Stimulated activated CD4-positive, alpha-beta T cell treated with anti-CD3 and anti-CD28 coated beads, Interleukin-4, amount 100 ng/mL, for 1 hour (primary cell): ENCODE measurements around the gene SLC9A7.

Experiments
- DNase-seq: peaks from one replicate; pipeline ENCODE4 v3.0.0-alpha.2; 2020

The SLC9A7 gene

GRCh38 chrX:46597771-46598170 is 161.1 kb downstream of the SLC9A7 start:
- no peak for DNase-seq

GRCh38 chrX:46597208-46597607 is 161.7 kb downstream of the SLC9A7 start:
- DNase-seq: no peak

- DNase-seq: no peak
Measured at GRCh38 chrX:46595084-46595483, 163.8 kb downstream of the SLC9A7 start.

DNA sequence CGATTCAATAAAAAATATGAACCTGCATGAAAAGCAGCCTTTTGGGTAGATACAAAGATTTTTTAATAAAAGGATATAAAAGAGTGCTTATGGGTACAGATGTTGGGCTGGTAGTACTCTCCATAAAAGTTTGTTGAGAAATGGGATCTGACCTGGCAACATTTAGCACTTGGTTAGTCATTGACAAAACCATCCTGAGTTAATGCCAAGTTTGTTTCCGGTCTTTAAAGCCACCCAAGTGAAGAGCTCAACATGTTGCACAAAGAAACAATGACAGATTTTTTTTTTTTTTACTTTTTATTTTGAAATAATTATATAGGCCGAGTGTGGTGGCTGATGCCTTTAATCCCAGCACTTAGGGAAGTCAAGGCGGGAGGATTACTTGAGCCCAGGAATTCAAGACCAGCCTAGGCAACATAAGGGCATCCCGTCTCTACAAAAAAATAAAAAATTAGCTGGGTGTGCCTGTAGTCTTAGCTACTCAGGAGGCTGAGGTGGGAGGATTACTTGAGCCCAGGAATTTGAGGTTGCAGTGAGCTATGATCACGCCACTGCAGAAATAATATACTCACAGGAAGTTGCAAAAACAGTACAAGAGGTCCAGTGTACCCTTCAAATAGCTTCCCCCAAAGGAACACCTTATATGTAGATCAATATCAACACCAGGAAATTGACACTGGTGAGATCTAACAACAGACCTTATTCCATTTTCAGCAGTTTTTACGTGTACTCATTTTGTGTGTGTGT is 168.8 kb downstream of the SLC9A7 start:
- DNase-seq: no peak

- peak; percentile 30 for DNase-seq
Measured at GRCh38 chrX:46588263-46588662, 170.7 kb downstream of the SLC9A7 start.

- no peak for DNase-seq
Measured at GRCh38 chrX:46587753-46588171, 171.2 kb downstream of the SLC9A7 start.

DNA sequence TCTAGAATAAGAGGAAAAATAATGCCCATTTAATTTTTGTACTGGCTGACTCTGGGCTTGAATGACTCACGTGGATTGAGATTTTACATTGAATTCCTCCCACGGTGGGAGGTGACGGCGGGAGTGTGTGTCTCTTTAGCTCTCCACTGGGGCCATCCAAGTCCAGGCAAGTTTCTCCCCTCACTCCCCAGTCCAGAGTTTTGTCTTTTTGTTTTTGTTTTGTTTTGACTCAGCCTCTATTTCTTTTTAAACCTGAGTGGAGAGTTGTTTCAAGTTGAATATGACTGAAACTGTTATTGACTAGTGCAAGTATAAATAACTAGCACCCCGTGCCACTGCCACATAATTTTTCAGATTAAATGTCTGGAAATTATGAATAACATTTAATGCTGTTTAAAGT is 171.8 kb downstream of the SLC9A7 start:
- no peak for DNase-seq

- DNase-seq: no peak
Measured at GRCh38 chrX:46584736-46585135, 174.2 kb downstream of the SLC9A7 start.

GRCh38 chrX:46582966-46583365 is 176.0 kb downstream of the SLC9A7 start:
- no peak for DNase-seq

GRCh38 chrX:46582325-46582724 is 176.6 kb downstream of the SLC9A7 start:
- DNase-seq: no peak

DNA sequence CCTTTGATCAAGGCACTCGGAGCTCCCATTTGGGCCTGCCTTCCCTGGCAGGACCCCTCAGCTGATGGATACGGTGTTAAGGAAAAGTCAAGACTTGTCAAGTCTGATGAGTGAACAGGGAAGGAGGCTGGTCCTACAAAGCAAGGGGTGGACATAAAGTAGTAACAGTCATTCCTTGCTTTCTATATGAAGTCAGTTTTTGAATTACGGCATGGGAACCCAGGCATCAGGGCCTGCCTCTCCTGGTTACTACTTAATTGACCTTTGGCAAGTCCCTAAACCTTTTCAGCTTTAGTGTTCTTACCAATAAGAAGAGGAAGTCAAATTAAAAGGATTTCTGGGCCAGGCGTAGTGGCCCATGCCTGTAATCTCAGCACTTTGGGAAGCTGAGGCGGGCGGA is 178.3 kb downstream of the SLC9A7 start:
- no peak for DNase-seq

DNA sequence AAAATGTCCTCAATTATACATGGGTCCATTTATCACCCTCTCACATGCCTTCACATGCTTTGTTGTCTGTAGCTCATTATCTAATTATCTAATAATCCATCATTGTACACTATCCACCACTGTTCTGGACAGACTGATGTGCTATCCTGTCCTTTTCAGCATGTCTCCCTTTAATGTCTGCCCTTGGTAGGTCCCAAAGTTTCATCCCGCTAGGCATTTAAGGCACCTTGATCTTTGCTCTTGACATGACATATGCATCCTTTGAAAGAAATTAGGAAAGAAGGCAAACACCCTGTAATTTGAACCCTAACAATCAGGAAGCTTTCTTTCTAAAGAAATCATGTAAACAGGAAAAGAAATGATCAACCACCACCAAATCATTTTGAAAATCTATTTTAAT is 179.7 kb downstream of the SLC9A7 start:
- DNase-seq: no peak

DNA sequence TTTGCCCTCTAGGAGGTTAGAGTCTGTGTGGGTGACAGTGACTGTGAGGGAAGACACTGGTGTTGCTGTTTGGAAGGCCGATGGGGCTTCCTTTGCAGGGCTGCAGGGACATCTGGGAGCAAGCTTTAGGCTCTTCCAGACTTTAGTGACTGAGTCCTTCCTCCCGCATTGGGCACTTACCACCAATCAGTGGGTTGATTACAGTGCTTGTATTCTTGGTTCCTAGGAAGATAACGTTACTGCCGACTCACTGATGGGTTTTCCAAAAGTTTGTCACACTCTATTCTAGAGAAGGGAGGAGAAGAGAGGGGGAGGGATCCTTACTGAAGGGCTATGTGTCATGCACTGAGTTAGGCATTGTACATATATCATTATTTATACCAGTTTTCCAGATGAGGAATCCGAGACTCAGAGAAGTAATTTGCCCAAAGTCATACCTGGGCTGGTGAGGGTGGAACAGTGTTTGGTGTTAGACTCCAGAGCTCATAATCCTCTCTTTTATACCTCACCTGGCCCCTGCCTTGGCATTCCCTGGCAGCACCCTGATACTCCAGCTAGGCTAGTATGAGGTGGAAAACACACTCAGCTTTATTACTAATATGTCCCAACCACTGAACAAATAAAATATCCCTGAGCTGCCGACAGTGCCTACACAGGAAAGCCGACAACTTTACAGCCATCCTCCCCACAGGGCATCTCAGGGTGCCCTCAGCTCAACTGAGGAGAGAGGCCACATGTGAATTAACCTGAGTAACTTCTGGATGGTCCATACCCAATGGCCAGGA is 181.5 kb downstream of the SLC9A7 start:
- no peak for DNase-seq

DNA sequence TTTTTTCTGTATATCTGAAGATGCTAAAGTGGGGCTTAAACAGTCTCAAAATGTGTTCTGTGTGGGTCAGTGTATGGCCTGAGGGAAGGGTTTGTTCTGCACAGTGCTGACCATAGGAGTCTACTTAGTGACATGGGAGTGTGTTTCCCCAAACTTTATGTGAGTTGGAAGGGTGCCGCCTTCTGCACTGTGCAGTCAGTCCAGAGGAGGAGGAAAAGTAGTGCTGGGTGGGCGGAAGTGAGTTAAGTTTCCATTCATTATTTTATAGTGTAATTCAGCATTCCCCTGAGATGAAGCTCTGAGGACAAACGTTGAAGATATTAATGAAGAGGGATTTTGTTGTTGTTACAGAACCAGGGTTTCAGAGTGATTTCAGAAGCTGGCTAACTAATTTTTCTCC is 182.5 kb downstream of the SLC9A7 start:
- DNase-seq: no peak

GRCh38 chrX:46575991-46576392 is 182.9 kb downstream of the SLC9A7 start:
- DNase-seq: no peak

DNA sequence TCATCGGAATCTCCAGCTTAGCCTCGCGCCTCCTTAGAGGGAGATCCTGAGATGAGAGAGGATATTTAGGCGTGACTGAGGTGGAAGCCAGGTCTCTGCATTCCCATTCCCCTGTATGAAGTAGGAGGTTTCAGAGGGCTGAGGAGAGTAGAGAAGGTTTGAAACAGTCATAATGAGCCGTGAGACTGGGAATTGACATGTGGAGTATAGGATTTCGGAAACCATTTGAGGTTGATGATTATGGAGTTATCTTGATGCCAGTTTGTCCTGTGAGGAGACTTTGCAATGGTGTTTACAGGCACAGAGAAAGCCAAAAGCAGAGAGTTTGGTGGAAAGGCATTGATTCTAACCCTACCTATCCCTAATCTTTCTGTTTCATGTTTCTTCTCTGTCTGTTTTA is 183.3 kb downstream of the SLC9A7 start:
- no peak for DNase-seq

DNA sequence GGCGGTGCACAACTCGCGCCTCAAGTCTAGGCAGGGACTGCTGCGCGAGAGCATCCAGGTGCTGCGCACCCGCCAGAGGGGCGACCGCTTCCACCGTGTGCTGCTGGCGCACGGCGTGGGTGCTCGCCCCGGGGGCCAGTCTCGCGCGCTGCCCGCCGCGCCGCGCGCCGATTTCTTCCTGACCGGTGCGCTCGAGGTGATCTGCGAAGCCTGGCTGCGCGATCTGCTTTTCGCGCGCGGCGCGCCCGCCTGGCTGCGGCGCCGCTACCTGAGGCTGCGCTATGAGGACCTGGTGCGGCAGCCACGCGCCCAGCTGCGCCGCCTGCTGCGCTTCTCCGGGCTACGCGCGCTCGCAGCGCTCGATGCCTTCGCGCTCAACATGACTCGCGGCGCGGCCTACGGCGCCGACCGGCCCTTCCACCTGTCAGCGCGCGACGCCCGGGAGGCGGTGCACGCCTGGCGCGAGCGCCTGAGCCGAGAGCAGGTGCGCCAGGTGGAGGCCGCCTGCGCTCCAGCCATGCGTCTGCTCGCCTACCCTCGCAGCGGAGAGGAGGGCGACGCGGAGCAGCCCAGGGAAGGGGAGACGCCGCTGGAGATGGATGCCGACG is 184.0 kb downstream of the SLC9A7 start:
- peak; percentile 39 for DNase-seq

DNA sequence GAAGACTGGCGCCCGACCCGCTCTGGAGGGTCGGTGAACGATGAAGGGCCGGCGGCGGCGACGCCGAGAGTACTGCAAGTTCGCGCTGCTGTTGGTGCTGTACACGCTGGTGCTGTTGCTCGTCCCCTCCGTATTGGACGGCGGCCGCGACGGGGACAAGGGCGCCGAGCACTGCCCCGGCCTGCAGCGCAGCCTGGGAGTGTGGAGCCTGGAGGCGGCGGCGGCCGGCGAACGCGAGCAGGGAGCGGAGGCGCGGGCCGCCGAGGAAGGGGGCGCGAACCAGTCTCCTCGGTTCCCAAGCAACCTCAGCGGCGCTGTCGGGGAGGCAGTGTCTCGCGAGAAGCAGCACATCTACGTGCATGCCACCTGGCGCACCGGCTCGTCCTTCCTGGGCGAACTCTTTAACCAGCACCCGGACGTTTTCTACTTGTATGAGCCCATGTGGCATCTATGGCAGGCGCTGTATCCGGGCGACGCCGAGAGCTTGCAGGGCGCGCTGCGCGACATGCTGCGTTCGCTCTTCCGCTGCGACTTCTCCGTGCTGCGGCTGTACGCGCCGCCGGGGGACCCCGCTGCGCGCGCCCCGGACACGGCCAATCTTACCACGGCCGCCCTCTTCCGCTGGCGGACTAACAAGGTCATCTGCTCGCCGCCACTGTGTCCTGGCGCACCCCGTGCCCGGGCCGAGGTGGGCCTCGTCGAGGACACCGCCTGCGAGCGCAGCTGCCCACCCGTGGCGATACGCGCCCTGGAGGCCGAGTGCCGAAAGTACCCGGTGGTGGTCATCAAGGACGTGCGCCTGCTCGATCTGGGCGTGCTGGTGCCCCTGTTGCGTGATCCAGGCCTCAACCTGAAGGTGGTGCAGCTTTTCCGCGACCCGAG is 184.8 kb downstream of the SLC9A7 start:
- DNase-seq: peak; percentile 60

GRCh38 chrX:46573331-46573891 is 185.5 kb downstream of the SLC9A7 start, which contains the start of gene CHST7:
Gene CHST7, plus strand, starts transcription at chrX:46573765. Its CDS starts 167 bp downstream, at chrX:46573932.
- DNase-seq: peak; percentile 69

DNA sequence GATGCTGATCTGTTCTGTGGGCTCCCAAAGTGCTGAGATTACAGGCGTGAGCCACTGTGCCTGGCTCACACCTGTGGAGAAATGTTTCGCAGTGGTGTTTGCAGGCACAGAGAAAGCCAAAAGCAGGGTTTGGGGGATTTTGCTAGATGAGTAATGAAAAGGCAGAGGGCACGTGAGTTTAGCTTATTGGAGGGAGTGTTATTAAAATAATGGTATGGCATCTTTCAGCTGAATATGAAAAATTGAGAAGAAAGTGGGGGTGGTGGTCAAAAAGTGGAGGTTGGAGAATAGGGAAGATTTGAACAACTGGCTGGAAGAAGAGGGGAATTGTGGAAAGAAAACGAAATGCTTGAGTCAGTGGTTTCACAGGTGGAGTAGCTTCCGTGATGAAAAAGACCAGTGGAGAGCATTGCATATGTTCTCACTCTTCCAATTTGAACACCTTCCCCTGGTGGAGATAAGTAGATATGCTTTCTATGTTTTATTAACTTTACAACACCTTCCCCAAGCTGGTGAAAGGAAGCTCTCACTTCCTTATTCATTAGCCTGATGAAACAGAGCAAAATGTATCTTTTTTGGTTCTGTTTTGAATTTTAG is 186.5 kb downstream of the SLC9A7 start:
- peak; percentile 26 for DNase-seq

DNA sequence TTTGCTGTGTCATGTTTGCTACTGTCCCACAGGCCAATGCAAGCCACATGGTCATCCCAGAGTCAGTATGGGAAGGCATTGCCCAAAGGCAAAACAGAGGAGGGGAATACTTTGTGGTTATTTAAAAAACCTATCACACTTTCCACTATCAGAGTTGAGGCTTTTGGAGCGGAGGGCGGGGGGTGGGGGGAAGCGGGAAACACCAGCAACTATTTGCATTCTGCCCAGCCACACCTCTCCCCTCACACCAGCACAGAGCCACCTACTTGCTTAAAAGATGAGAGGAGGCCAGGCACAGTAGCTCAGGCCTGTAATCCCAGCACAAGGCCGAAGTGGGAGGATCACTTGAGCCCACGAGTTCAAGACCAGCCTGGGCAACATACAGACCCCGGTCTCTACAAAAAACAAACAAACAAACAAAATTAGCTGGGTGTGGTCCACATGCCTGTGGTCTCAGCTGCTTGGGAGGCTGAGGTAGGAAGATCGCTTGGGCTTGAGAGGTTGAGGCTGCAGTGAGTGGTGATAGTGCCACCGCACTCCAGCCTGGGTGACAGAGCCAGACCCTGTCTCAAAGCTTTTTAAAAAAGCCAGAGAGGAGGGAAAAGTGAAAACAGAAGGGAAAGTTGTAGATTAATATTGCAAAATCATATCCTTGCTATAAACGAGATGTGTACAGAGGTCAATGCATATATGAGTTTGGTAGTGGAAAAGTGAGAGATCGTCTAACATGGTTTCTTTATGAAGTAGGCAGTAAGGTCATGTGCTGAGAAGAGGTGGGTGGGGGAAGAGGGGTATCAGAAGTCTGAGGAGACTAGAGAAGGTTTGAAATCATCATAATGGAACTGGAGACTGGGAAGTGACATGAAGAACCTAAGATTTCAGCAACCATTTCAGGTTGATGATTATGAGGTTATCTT is 187.2 kb downstream of the SLC9A7 start:
- DNase-seq: no peak
